Transverse colon (tissue), 4 donors: ENCODE results near the gene ALDH18A1. TPM values are rescaled to one million over a fixed set of nuclear protein-coding genes. Genes with fewer than 3 reads are reported as not detected.

ENCODE experiments used
- DNase-seq: peaks from one replicate; pipeline ENCODE4 v3.0.0-alpha.2; 2019
- H3K27ac ChIP-seq, 4 donors: fragments of 200-600 bp; sonication (generic); 2 replicates each; pipeline ENCODE4 v1.5.1; 2016 to 2018; ENCODE audit warnings: inconsistent platforms in 4 of 4
- H3K27me3 ChIP-seq: fragments of 200-600 bp; sonication (generic); 2 replicates; pipeline ENCODE4 v1.5.1; 2017; ENCODE audit warnings: inconsistent platforms
- H3K36me3 ChIP-seq, 4 donors: fragments of 200-600 bp; sonication (generic); 2 replicates each; pipeline ENCODE4 v1.5.1; 2017 to 2019; ENCODE audit warnings: inconsistent platforms in 4 of 4
- H3K4me1 ChIP-seq, 4 donors: fragments of 200-600 bp; sonication (generic); 2 replicates each; pipeline ENCODE4 v1.5.1; 2017 to 2020; ENCODE audit warnings: inconsistent platforms in 4 of 4
- H3K4me3 ChIP-seq, 4 donors: fragments of 200-600 bp; sonication (generic); 1 replicate in 1 of 4; 2 replicates in 3 of 4; pipeline versions ENCODE4 v1.5.1 to v1.6.1; 2017 to 2019; ENCODE audit warnings: inconsistent platforms in 4 of 4
- H3K9me3 ChIP-seq, 2 donors: fragments of 200-600 bp; sonication (generic); 2 replicates each; pipeline ENCODE4 v1.5.1; 2017 to 2019; ENCODE audit warnings: inconsistent platforms in 2 of 2
- CTCF ChIP-seq, 5 experiments: fragments of 200-600 bp in 3 of 5; fragments of 450-650 bp in 2 of 5; sonication (generic) in 3 of 5; IDR thresholded peaks; 1 replicate in 2 of 5; 2 replicates in 3 of 5; pipeline ENCODE4 v1.5.1; 2016 to 2017; ENCODE audit warnings: antibody characterized with exemption in 5 of 5, inconsistent platforms in 3 of 5, mild to moderate bottlenecking in 2 of 5, moderate library complexity in 1 of 5
- EP300 ChIP-seq: sonication (generic); formaldehyde crosslinking; IDR thresholded peaks from one replicate; pipeline ENCODE4 v1.6.1; 2017; ENCODE audit warnings: antibody characterized with exemption, low read depth
- POLR2A ChIP-seq: fragments of 450-650 bp; IDR thresholded peaks from one replicate; pipeline ENCODE4 v1.6.1; 2016; ENCODE audit warnings: antibody characterized with exemption, mild to moderate bottlenecking, moderate library complexity
- POLR2AphosphoS5 ChIP-seq, 3 donors: sonication (generic); formaldehyde crosslinking; IDR thresholded peaks; one replicate each; pipeline ENCODE4 v1.6.1; 2016; ENCODE audit warnings: antibody characterized with exemption in 3 of 3
- WGBS, 2 donors: methylation state at CpG; one replicate each; pipeline ENCODE4 v1.1.5; 2018; ENCODE audit warnings: low coverage in 1 of 2; 5-methylcytosine and 5-hydroxymethylcytosine counted together
- in situ Hi-C, 4 donors: fragments of 200-750 bp; cut with MboI; loops; one replicate each; pipeline versions ENCODE4 v1.15.0 to v1.15.1; 2017; ENCODE audit warnings: low sequenced_read_pairs in 3 of 4, low pct_ligation_motif_present in 1 of 4, low pct_unique_long_range_greater_than_20kb in 1 of 4
- intact Hi-C: fragments of 100-400 bp; cut with DNase I; formaldehyde crosslinking; loops from one replicate; pipeline ENCODE4 v1.15.1; 2023; ENCODE audit warnings: low total_unique reads
- total RNA-seq, 4 donors: library from RNA; depleted of rRNA; stranded (reverse); fragments of >200 nt; gene quantifications; one replicate each; pipeline ENCODE4 v1.1.0, GENCODE V29; 2016

ALDH18A1 gene
- total RNA-seq, 4 donors from 2014 or later: 98.7 to 130 (median 116) TPM

- Histone ChIP-seq H3K27ac (no peak overlapping the region), H3K36me3 (peaks cover 0 to 50% (median 7%) of the 10 kb centered on the region in 4 donors), H3K4me3 (no peak overlapping the region), H3K4me1 (peaks cover 10 to 20% (median 12%) of the 10 kb centered on the region in 4 donors), H3K27me3 (no peaks in the 10 kb centered on the region), H3K9me3 (no peaks in the 10 kb centered on the region)
- no peak for DNase-seq
- intact Hi-C loops (no loop called here), in situ Hi-C loops (no loop called here)
- TF ChIP-seq CTCF (IDR thresholded peaks at IDR 0.05) (no peak), EP300 (no peak), POLR2A (no peak), POLR2AphosphoS5 (IDR thresholded peaks at IDR 0.05) (no peak)
- WGBS, 2 donors: 90 to 91% methylated on average over 2 to 3 of the region's 3 CpGs
Observed at GRCh38 chr10:95610727-95611126, 45.8 kb downstream of the ALDH18A1 start.

- 70 to 72% methylated on average over 3 of the region's 3 CpGs for WGBS, 2 donors
- in situ Hi-C loops: loop anchor here in 1 of 4 donors (10.0 kb wide), 1 partner anchor 232 kb away; no protein-coding TSS in a partner anchor
Observed at GRCh38 chr10:95606922-95607321, 49.6 kb downstream of the ALDH18A1 start.

GRCh38 chr10:95605163-95605562 lies 51.3 kb downstream of the ALDH18A1 start:
- TF ChIP-seq POLR2A: no peak
- TF ChIP-seq EP300: peak; percentile 24
- peak; percentile 44 to 68 (median 61) for TF ChIP-seq POLR2AphosphoS5 (IDR thresholded peaks at IDR 0.05)
- Histone ChIP-seq H3K9me3 (no peaks in the 10 kb centered on the region), H3K36me3 (peaks cover 0 to 14% (median 2%) of the 10 kb centered on the region in 4 donors), H3K4me1 (peaks cover 4 to 16% (median 10%) of the 10 kb centered on the region in 4 donors), H3K27me3 (no peaks in the 10 kb centered on the region), H3K27ac (peak overlapping the region; percentile 69 to 86 (median 81)), H3K4me3 (no peak overlapping the region)
- WGBS, 2 donors: 79 to 83% methylated on average over 3 of the region's 3 CpGs
- peak; percentile 21 for DNase-seq
- intact Hi-C loops (no loop called here), in situ Hi-C loops (loop anchor here in 1 of 4 donors (10.0 kb wide), 1 partner anchor 230 kb away; no protein-coding TSS in a partner anchor)

More at GRCh38 chr10:95606922-95607321, 49.6 kb downstream of the ALDH18A1 start:
- Histone ChIP-seq H3K4me1 (peaks cover 4 to 8% (median 4%) of the 10 kb centered on the region in 4 donors), H3K9me3 (no peaks in the 10 kb centered on the region), H3K4me3 (no peak overlapping the region), H3K27ac (peak overlapping the region; percentile 69 to 86 (median 81)), H3K36me3 (peaks cover 0 to 27% (median 6%) of the 10 kb centered on the region in 4 donors), H3K27me3 (no peaks in the 10 kb centered on the region)
- no peak for DNase-seq
- TF ChIP-seq CTCF (IDR thresholded peaks at IDR 0.05) (no peak), POLR2A (no peak), POLR2AphosphoS5 (IDR thresholded peaks at IDR 0.05) (no peak), EP300 (no peak)
- intact Hi-C loops: no loop called here

- Histone ChIP-seq H3K4me3 (no peak overlapping the region), H3K9me3 (no peaks in the 10 kb centered on the region), H3K27me3 (no peaks in the 10 kb centered on the region), H3K36me3 (peaks cover 0 to 11% (median 0%) of the 10 kb centered on the region in 4 donors), H3K27ac (peak overlapping the region; percentile 69 to 86 (median 81)), H3K4me1 (peaks cover 4 to 16% (median 10%) of the 10 kb centered on the region in 4 donors)
- TF ChIP-seq POLR2AphosphoS5 (IDR thresholded peaks at IDR 0.05) (no peak), POLR2A (no peak), CTCF (IDR thresholded peaks at IDR 0.05) (no peak), EP300 (no peak)
- in situ Hi-C loops: loop anchor here in 3 of 4 donors (5.0 to 10.0 kb wide), 3 partner anchors 172 to 230 kb away; no protein-coding TSS in a partner anchor
- intact Hi-C loops: loop anchor here (5.0 kb wide), 1 partner anchor 227 kb away; no protein-coding TSS in a partner anchor
- DNase-seq: no peak
Observed at GRCh38 chr10:95604630-95605029, 51.9 kb downstream of the ALDH18A1 start.
